Activated CD4-positive, alpha-beta T cell treated with anti-CD3 and anti-CD28 coated beads, Interleukin-2, amount 10 ng/mL, durations not matched to agents 24 days and 14 days (primary cell): ENCODE results near the gene SRC. TPM values are rescaled to one million over a fixed set of nuclear protein-coding genes. Genes with fewer than 3 reads are reported as not detected.

Experiments used
- DNase-seq: peaks from one replicate; pipeline ENCODE4 v3.0.0; 2022
- H3K27ac Mint-ChIP-seq: one replicate; pipeline ENCODE4 v1.8.0; 2022; ENCODE audit warnings: mild to moderate bottlenecking, mixed read lengths
- H3K27me3 Mint-ChIP-seq: one replicate; pipeline ENCODE4 v1.8.0; 2022; ENCODE audit warnings: mixed read lengths
- H3K36me3 Mint-ChIP-seq: one replicate; pipeline ENCODE4 v1.8.0; 2022; ENCODE audit warnings: low read depth, mild to moderate bottlenecking, mixed read lengths
- H3K4me1 Mint-ChIP-seq: one replicate; pipeline ENCODE4 v1.8.0; 2021; ENCODE audit warnings: mixed read lengths
- H3K4me3 Mint-ChIP-seq: one replicate; pipeline ENCODE4 v1.8.0; 2022; ENCODE audit warnings: mild to moderate bottlenecking, moderate library complexity, mixed read lengths
- H3K9me3 Mint-ChIP-seq: one replicate; pipeline ENCODE4 v1.8.0; 2021; ENCODE audit warnings: mixed read lengths
- intact Hi-C: fragments of 100-400 bp; cut with micrococcal nuclease; formaldehyde crosslinking; loops from one replicate; pipeline ENCODE4 v1.15.1; 2023
- total RNA-seq: library from RNA; stranded (reverse); gene quantifications from 2 replicates; pipeline ENCODE4 v1.2.3, GENCODE V29; 2022

The SRC gene
- total RNA-seq, 1 donor from 2014 or later: 5.4 TPM

- Mint-ChIP-seq H3K36me3 (no peaks in the 10 kb centered on the region), H3K27ac (no peak overlapping the region), H3K4me3 (no peak overlapping the region), H3K27me3 (no peaks in the 10 kb centered on the region), H3K4me1 (no peaks in the 10 kb centered on the region), H3K9me3 (no peaks in the 10 kb centered on the region)
- intact Hi-C loops: no loop called here
- DNase-seq: no peak
Observed at GRCh38 chr20:37396416-37397075, 50.6 kb downstream of the SRC start.

- H3K4me3 Mint-ChIP-seq: no peak overlapping the region
- H3K27ac Mint-ChIP-seq: no peak overlapping the region
Observed at GRCh38 chr20:37397076-37397953, 51.4 kb downstream of the SRC start.

GRCh38 chr20:37397954-37398749 is 52.2 kb downstream of the SRC start:
- Mint-ChIP-seq H3K4me3 (no peak overlapping the region), H3K27ac (no peak overlapping the region), H3K4me1 (no peaks in the 10 kb centered on the region), H3K36me3 (no peaks in the 10 kb centered on the region), H3K27me3 (no peaks in the 10 kb centered on the region), H3K9me3 (no peaks in the 10 kb centered on the region)
- DNase-seq: no peak
- intact Hi-C loops: no loop called here

More at GRCh38 chr20:37397076-37397953, 51.4 kb downstream of the SRC start:
- Mint-ChIP-seq H3K9me3 (no peaks in the 10 kb centered on the region), H3K27me3 (no peaks in the 10 kb centered on the region), H3K36me3 (no peaks in the 10 kb centered on the region), H3K4me1 (no peaks in the 10 kb centered on the region)
- intact Hi-C loops: no loop called here
- DNase-seq: no peak

GRCh38 chr20:37398750-37399621 is 53.0 kb downstream of the SRC start:
- no peak overlapping the region for H3K27ac Mint-ChIP-seq
- H3K4me1 Mint-ChIP-seq: no peaks in the 10 kb centered on the region
- DNase-seq: no peak
- no peaks in the 10 kb centered on the region for H3K36me3 Mint-ChIP-seq
- intact Hi-C loops: no loop called here
- no peak overlapping the region for H3K4me3 Mint-ChIP-seq
- no peaks in the 10 kb centered on the region for H3K9me3 Mint-ChIP-seq
- no peaks in the 10 kb centered on the region for H3K27me3 Mint-ChIP-seq

- no peaks in the 10 kb centered on the region for H3K36me3 Mint-ChIP-seq
- H3K27me3 Mint-ChIP-seq: peaks cover 4% of the 10 kb centered on the region
- intact Hi-C loops: no loop called here
- H3K9me3 Mint-ChIP-seq: no peaks in the 10 kb centered on the region
- DNase-seq: no peak
- H3K4me1 Mint-ChIP-seq: peaks cover 5% of the 10 kb centered on the region
- no peak overlapping the region for H3K4me3 Mint-ChIP-seq
- H3K27ac Mint-ChIP-seq: no peak overlapping the region
Observed at GRCh38 chr20:37401282-37401929, 55.5 kb downstream of the SRC start.

GRCh38 chr20:37401930-37402675 is 56.2 kb downstream of the SRC start:
- H3K27me3 Mint-ChIP-seq: peaks cover 4% of the 10 kb centered on the region
- H3K4me3 Mint-ChIP-seq: no peak overlapping the region
- no peak for DNase-seq
- H3K9me3 Mint-ChIP-seq: no peaks in the 10 kb centered on the region
- H3K27ac Mint-ChIP-seq: no peak overlapping the region
- H3K4me1 Mint-ChIP-seq: peaks cover 5% of the 10 kb centered on the region
- H3K36me3 Mint-ChIP-seq: no peaks in the 10 kb centered on the region
- intact Hi-C loops: no loop called here

- intact Hi-C loops: no loop called here
- H3K36me3 Mint-ChIP-seq: no peaks in the 10 kb centered on the region
- H3K27ac Mint-ChIP-seq: no peak overlapping the region
Observed at GRCh38 chr20:37403107-37404033, 57.4 kb downstream of the SRC start.

GRCh38 chr20:37404461-37404890 is 58.5 kb downstream of the SRC start:
- H3K36me3 Mint-ChIP-seq: no peaks in the 10 kb centered on the region
- H3K9me3 Mint-ChIP-seq: no peaks in the 10 kb centered on the region
- intact Hi-C loops: no loop called here
- no peak for DNase-seq
- no peak overlapping the region for H3K4me3 Mint-ChIP-seq
- H3K27ac Mint-ChIP-seq: no peak overlapping the region
- peaks cover 11% of the 10 kb centered on the region for H3K4me1 Mint-ChIP-seq
- peaks cover 22% of the 10 kb centered on the region for H3K27me3 Mint-ChIP-seq

More at GRCh38 chr20:37403107-37404033, 57.4 kb downstream of the SRC start:
- Mint-ChIP-seq H3K4me1 (peaks cover 10% of the 10 kb centered on the region), H3K4me3 (no peak overlapping the region), H3K27me3 (peaks cover 12% of the 10 kb centered on the region), H3K9me3 (no peaks in the 10 kb centered on the region)
- no peak for DNase-seq

- Mint-ChIP-seq H3K27ac (peak overlapping the region; percentile 42), H3K9me3 (no peaks in the 10 kb centered on the region), H3K36me3 (no peaks in the 10 kb centered on the region), H3K27me3 (peaks cover 22% of the 10 kb centered on the region), H3K4me3 (peak overlapping the region; percentile 39), H3K4me1 (peaks cover 11% of the 10 kb centered on the region)
- DNase-seq: no peak
- intact Hi-C loops: no loop called here
Observed at GRCh38 chr20:37405351-37405897, 59.5 kb downstream of the SRC start.

GRCh38 chr20:37406010-37406998 is 60.4 kb downstream of the SRC start:
- DNase-seq: peak; percentile 80
- peak overlapping the region; percentile 40 for H3K27ac Mint-ChIP-seq
- peak overlapping the region; percentile 39 for H3K4me3 Mint-ChIP-seq
- intact Hi-C loops: loop anchor here (2.0 kb wide), 1 partner anchor 122 kb away; no protein-coding TSS in a partner anchor
- H3K9me3 Mint-ChIP-seq: no peaks in the 10 kb centered on the region
- H3K36me3 Mint-ChIP-seq: no peaks in the 10 kb centered on the region
- peaks cover 22% of the 10 kb centered on the region for H3K27me3 Mint-ChIP-seq
- H3K4me1 Mint-ChIP-seq: peaks cover 11% of the 10 kb centered on the region
